Keratinocyte (primary cell): Measurements from ENCODE around the gene PIK3CG. TPM values are rescaled to one million over a fixed set of nuclear protein-coding genes. Genes with fewer than 3 reads are reported as not detected.
"Not testable (repeated sequence)": the region's sequence is repeated elsewhere in the genome, so short reads cannot be mapped to it uniquely, and the experiment has no call there.

Experiments used
- DNase-seq: peaks from one replicate; pipeline ENCODE4 v3.0.0-alpha.2; 2011; ENCODE audit warnings: low read depth, missing footprints, low spot score
- FAIRE-seq: peaks from 2 replicates; lab custom pipeline; 2011; peaks lifted over from hg19 to GRCh38; lab: Jason Lieb, UNC
- H2AFZ ChIP-seq: 2 replicates; pipeline ENCODE4 v1.6.0; 2012; ENCODE audit warnings: low read length, control low read depth, inconsistent platforms; ENCODE audit not compliant: control insufficient read depth
- H3K27ac ChIP-seq: 2 replicates; pipeline ENCODE4 v1.5.1; 2011; ENCODE audit warnings: low read length; ENCODE audit not compliant: control insufficient read depth, insufficient read depth
- H3K27me3 ChIP-seq: 3 replicates; pipeline ENCODE4 v1.6.0; 2011; ENCODE audit warnings: low read length; ENCODE audit not compliant: control insufficient read depth, insufficient read depth; ENCODE audit errors: extremely low read depth
- H3K36me3 ChIP-seq, 2 experiments: 2 replicates in 1 of 2; 3 replicates in 1 of 2; pipeline ENCODE4 v1.5.1; 2011; ENCODE audit warnings: low read length in 2 of 2, mild to moderate bottlenecking in 1 of 2; ENCODE audit not compliant: control insufficient read depth in 2 of 2, insufficient read depth in 2 of 2; ENCODE audit errors: extremely low read depth in 1 of 2
- H3K4me1 ChIP-seq: 3 replicates; pipeline ENCODE4 v1.5.1; 2011; ENCODE audit warnings: low read length; ENCODE audit not compliant: control insufficient read depth, insufficient read depth; ENCODE audit errors: extremely low read depth
- H3K4me2 ChIP-seq: 3 replicates; pipeline ENCODE4 v1.6.0; 2011; ENCODE audit warnings: low read depth, low read length; ENCODE audit not compliant: control insufficient read depth, insufficient read depth; ENCODE audit errors: extremely low read depth
- H3K4me3 ChIP-seq, 3 experiments: fragments of 200-600 bp in 1 of 3; sonication (generic) in 1 of 3; 2 replicates in 2 of 3; 3 replicates in 1 of 3; pipeline ENCODE4 v1.5.1; 2011 to 2016; ENCODE audit warnings: low read length in 3 of 3, mild to moderate bottlenecking in 3 of 3, control low read depth in 2 of 3, inconsistent platforms in 1 of 3, low read depth in 1 of 3, mixed read lengths in 1 of 3, mixed run types in 1 of 3, moderate library complexity in 1 of 3; ENCODE audit not compliant: control insufficient read depth in 2 of 3, insufficient read depth in 2 of 3; ENCODE audit errors: extremely low read depth in 1 of 3
- H3K79me2 ChIP-seq: 2 replicates; pipeline ENCODE4 v1.6.0; 2012; ENCODE audit warnings: low read length; ENCODE audit not compliant: control insufficient read depth, insufficient read depth
- H3K9ac ChIP-seq: 3 replicates; pipeline ENCODE4 v1.6.0; 2011; ENCODE audit warnings: low read length; ENCODE audit not compliant: control insufficient read depth, insufficient read depth; ENCODE audit errors: extremely low read depth
- H3K9me1 ChIP-seq: 3 replicates; pipeline ENCODE4 v1.6.0; 2011; ENCODE audit warnings: low read length; ENCODE audit not compliant: control insufficient read depth, insufficient read depth; ENCODE audit errors: extremely low read depth
- H3K9me3 ChIP-seq: 2 replicates; pipeline ENCODE4 v1.5.1; 2012; ENCODE audit warnings: low read depth, low read length; ENCODE audit not compliant: control insufficient read depth
- H4K20me1 ChIP-seq: 3 replicates; pipeline ENCODE4 v1.6.0; 2011; ENCODE audit warnings: low read length; ENCODE audit not compliant: control insufficient read depth, insufficient read depth; ENCODE audit errors: extremely low read depth
- CTCF ChIP-seq, 3 experiments: IDR thresholded peaks in 1 of 3; conservative IDR thresholded peaks in 1 of 3; optimal IDR thresholded peaks in 1 of 3; 2 replicates in 2 of 3; 3 replicates in 1 of 3; pipeline versions ENCODE3 to v1.5.1; 2011; ENCODE audit warnings: low read length in 3 of 3, mild to moderate bottlenecking in 3 of 3, moderate library complexity in 2 of 3, control low read depth in 1 of 3, inconsistent platforms in 1 of 3; ENCODE audit not compliant: insufficient read depth in 2 of 3; ENCODE audit errors: extremely low read depth in 1 of 3
- EZH2 ChIP-seq: IDR thresholded peaks from one replicate; pipeline ENCODE4 v1.6.1; 2012; ENCODE audit warnings: inconsistent platforms, mild to moderate bottlenecking, low read length, moderate library complexity
- dilution Hi-C: fragments of 300-500 bp; cut with MboI; formaldehyde crosslinking; loops from one replicate; pipeline ENCODE4 v1.7.0; 2020; ENCODE audit warnings: low sequenced_read_pairs; ENCODE audit not compliant: extremely low pct_ligation_motif_present
- polyA plus RNA-seq, 5 experiments: library from polyadenylated mRNA; depleted of rRNA in 3 of 5; stranded (reverse) in 3 of 5; stranded (forward) in 1 of 5; unstranded in 1 of 5; fragments of >200 nt; gene quantifications; 1 replicate in 1 of 5; 2 replicates in 3 of 5; 3 replicates in 1 of 5; pipeline versions ENCODE4 v1.2.1 to v1.2.3, GENCODE V29; 2011 to 2012; ENCODE audit warnings: missing spikeins in 2 of 5, low read depth in 1 of 5, low replicate concordance in 1 of 5

PIK3CG gene
- polyA plus RNA-seq, 1 donor (not counting 4 experiments of a cell fraction or from before 2014, with no cell fraction given), result not detected

GRCh38 chr7:106916679-106917078, 51.6 kb downstream of the PIK3CG start:
- no peak overlapping the region for H3K27ac ChIP-seq

GRCh38 chr7:106918991-106919390, 53.9 kb downstream of the PIK3CG start:
- no peaks in the 10 kb centered on the region for H3K27me3 ChIP-seq
- no peaks in the 10 kb centered on the region for H3K9me3 ChIP-seq
- no peak overlapping the region for H3K27ac ChIP-seq
- no peak for FAIRE-seq
- H3K4me1 ChIP-seq, result no peaks in the 10 kb centered on the region
- no peak overlapping the region for H3K4me3 ChIP-seq
- no peaks in the 10 kb centered on the region for H4K20me1 ChIP-seq
- H3K36me3 ChIP-seq, result no peaks in the 10 kb centered on the region
- H3K4me2 ChIP-seq, result no peak overlapping the region
- H3K79me2 ChIP-seq, result no peaks in the 10 kb centered on the region
- no peak overlapping the region for H3K9ac ChIP-seq
- TF ChIP-seq CTCF (optimal IDR thresholded peaks at IDR 0.05 in 1 of 3, IDR thresholded peaks at IDR 0.05 in 1 of 3, conservative IDR thresholded peaks at IDR 0.05 in 1 of 3; ENCODE audit: extremely low read depth in 1 of 3, insufficient read depth in 2 of 3, low read length in 3 of 3), result no peak
- H3K9me1 ChIP-seq, result no peaks in the 10 kb centered on the region
- dilution Hi-C loops, result no loop called here
- no peak for DNase-seq
- H2AFZ ChIP-seq, result no peak overlapping the region

More at GRCh38 chr7:106916679-106917078, 51.6 kb downstream of the PIK3CG start:
- H3K4me1 ChIP-seq, result no peaks in the 10 kb centered on the region
- H4K20me1 ChIP-seq, result no peaks in the 10 kb centered on the region
- dilution Hi-C loops, result no loop called here
- H3K36me3 ChIP-seq, result no peaks in the 10 kb centered on the region
- no peak overlapping the region for H2AFZ ChIP-seq
- H3K9ac ChIP-seq, result no peak overlapping the region
- no peak for DNase-seq
- no peak for FAIRE-seq
- peaks cover 4% of the 10 kb centered on the region for H3K27me3 ChIP-seq
- no peaks in the 10 kb centered on the region for H3K79me2 ChIP-seq
- H3K4me2 ChIP-seq, result no peak overlapping the region
- TF ChIP-seq EZH2 (no peak), CTCF (optimal IDR thresholded peaks at IDR 0.05 in 1 of 3, IDR thresholded peaks at IDR 0.05 in 1 of 3, conservative IDR thresholded peaks at IDR 0.05 in 1 of 3; ENCODE audit: extremely low read depth in 1 of 3, insufficient read depth in 2 of 3, low read length in 3 of 3) (no peak)
- H3K4me3 ChIP-seq, result no peak overlapping the region
- no peaks in the 10 kb centered on the region for H3K9me3 ChIP-seq
- no peaks in the 10 kb centered on the region for H3K9me1 ChIP-seq

GRCh38 chr7:106924468-106924867, 59.4 kb downstream of the PIK3CG start:
- H3K9me1 ChIP-seq, H3K36me3 ChIP-seq, dilution Hi-C loops, H3K79me2 ChIP-seq, H4K20me1 ChIP-seq, H3K27ac ChIP-seq, DNase-seq, H2AFZ ChIP-seq, H3K27me3 ChIP-seq, H3K4me3 ChIP-seq, H3K9me3 ChIP-seq, H3K9ac ChIP-seq, H3K4me1 ChIP-seq, H3K4me2 ChIP-seq, FAIRE-seq: not testable (repeated sequence)
